HG02938 (cell line): Measurements from ENCODE around the gene RRAS.

Source experiments
- ATAC-seq: cut with Tn5 transposase; IDR thresholded peaks from one replicate; pipeline ENCODE4 v1.9.1; 2021; ENCODE audit warnings: mild to moderate bottlenecking, moderate library complexity; ENCODE audit not compliant: unreplicated experiment

RRAS gene

DNA sequence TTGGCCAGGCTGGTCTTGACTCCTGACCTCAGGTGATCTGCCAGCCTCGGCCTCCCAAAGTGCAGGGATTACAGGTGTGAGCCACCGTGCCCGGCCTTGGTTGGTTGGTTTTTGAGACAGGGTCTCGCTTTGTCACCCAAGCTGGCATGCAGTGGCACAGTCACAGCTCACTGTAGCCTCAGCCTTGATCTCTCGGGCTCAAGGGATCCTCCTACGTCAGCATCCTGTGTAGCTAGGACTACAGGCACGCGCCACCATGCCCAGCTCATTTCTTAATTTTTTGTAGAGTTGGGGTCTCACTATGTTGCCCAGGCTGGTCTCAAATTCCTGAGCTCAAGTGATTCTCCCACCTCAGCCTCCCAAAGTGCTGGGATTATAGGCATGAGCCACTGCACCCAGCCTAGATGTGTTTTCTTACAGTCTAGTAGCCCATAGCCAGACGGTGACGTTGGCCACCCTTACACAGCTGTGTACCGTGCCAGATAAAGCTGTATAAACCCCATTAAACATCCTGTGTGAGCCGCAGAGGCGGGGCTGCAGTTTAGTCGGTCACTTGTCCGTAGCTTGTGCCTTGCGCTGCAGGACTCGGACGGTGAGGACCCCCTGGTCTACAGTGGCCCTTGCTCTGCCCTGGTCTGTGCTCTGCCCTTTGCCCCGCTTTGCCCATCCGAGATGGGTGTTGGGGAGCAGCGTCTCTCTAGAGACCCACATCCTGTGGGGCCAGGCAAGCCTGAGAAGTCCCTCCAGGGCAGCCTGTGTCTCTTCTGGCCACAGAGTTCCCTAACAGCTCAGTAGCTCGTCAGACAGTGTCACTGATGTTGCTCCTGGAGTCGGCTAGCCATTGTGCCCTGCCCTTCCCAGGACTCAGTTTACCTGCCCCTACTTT is 15.9 kb upstream of the RRAS start:
- ATAC-seq, result no peak

DNA sequence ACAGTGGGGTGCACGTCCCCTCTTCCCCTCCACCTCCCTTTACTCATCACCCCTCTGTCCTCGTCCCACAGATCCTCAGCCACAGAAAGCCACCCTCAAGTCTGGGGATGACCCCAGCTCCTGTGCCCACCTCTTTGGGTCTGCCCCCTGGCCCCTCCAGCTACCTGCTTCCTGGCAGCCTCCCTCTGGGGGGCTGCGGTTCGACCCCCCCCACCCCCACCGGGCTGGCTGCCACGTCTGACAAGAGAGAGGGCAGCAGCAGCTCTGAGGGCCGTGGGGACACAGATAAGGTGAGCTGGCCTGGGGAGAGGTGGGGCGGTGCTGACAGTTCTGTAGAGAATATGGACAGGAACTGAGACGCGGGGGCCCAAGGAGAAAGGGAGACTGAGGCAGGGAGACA is 14.6 kb upstream of the RRAS start:
- no peak for ATAC-seq

DNA sequence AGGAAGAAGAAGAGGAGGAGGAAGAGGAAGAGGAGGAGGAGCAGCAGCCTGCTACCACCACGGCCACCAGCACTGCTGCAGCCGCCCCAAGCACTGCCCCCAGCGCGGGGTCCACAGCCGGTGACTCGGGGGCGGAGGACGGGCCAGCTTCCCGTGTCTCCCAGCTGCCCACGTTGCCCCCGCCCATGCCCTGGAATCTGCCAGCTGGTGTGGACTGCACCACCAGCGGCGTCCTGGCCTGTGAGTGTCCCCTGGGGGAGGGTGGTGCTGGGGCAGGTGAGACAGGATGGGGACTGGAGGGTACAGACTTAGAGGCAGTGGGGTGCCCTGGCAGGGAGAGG is 13.5 kb upstream of the RRAS start:
- ATAC-seq, result no peak

DNA sequence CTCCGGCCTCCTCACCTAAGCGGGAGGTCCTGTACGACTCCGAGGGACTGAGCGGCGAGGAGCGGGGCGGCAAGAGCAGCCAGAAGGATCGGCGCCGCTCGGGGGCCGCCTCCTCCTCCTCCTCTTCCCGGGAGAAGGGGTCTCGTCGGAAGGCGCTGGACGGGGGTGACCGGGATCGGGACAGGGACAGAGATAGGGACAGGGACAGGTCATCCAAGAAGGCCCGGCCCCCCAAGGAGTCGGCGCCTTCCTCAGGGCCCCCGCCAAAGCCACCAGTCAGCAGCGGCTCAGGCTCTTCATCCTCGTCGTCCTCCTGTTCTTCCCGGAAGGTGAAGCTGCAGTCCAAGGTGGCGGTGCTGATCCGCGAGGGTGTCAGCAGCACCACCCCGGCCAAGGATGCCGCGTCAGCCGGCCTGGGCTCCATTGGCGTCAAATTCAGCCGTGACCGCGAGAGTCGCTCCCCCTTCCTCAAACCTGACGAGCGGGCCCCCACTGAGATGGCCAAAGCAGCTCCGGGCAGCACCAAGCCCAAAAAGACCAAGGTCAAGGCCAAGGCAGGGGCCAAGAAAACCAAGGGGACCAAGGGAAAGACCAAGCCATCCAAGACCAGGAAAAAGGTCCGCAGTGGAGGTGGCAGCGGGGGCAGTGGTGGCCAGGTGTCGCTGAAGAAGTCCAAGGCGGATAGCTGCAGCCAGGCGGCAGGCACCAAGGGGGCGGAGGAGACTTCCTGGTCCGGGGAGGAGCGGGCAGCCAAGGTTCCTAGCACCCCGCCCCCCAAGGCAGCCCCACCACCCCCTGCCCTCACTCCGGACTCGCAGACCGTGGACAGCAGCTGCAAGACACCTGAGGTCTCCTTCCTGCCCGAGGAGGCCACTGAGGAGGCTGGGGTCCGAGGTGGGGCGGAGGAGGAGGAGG is 12.9 kb upstream of the RRAS start:
- no peak for ATAC-seq

DNA sequence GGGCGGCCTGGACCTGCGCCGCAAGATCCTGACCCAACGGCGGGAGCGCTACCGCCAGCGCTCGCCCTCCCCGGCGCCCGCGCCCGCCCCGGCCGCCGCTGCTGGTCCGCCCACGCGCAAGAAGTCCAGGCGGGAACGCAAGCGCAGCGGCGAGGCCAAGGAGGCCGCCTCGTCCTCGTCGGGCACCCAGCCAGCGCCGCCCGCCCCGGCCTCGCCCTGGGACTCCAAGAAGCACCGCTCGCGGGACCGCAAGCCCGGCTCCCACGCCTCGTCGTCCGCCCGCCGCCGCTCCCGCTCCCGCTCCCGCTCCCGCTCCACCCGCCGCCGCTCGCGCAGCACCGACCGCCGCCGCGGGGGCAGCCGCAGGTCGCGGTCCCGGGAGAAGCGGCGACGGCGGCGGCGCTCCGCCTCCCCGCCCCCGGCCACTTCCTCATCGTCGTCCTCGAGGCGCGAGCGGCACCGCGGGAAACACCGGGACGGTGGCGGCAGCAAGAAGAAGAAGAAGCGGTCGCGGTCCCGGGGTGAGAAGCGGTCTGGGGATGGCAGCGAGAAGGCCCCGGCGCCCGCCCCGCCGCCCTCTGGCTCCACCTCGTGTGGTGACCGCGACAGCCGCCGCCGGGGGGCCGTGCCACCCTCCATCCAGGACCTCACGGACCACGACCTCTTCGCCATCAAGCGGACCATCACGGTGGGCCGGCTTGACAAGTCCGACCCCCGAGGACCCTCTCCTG is 12.0 kb upstream of the RRAS start:
- ATAC-seq, result no peak

DNA sequence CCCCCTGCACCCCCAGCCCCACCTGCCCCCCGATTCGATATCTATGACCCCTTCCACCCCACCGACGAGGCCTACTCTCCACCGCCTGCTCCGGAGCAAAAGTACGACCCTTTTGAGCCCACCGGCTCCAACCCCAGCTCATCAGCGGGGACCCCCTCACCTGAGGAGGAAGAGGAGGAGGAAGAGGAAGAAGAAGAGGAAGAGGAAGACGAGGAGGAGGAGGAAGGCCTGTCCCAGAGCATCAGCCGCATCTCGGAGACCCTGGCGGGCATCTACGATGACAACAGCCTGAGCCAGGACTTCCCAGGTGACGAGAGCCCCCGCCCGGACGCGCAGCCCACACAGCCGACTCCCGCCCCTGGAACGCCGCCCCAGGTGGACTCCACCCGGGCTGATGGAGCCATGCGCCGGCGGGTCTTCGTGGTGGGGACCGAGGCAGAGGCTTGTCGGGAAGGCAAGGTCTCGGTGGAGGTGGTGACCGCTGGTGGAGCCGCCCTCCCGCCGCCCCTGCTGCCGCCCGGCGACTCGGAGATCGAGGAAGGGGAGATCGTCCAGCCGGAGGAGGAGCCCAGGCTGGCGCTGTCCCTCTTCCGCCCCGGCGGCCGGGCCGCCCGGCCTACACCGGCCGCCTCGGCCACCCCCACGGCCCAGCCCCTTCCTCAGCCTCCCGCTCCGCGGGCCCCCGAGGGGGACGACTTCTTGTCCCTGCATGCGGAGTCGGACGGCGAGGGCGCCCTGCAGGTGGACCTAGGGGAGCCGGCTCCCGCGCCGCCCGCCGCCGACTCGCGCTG is 11.3 kb upstream of the RRAS start:
- no peak for ATAC-seq

DNA sequence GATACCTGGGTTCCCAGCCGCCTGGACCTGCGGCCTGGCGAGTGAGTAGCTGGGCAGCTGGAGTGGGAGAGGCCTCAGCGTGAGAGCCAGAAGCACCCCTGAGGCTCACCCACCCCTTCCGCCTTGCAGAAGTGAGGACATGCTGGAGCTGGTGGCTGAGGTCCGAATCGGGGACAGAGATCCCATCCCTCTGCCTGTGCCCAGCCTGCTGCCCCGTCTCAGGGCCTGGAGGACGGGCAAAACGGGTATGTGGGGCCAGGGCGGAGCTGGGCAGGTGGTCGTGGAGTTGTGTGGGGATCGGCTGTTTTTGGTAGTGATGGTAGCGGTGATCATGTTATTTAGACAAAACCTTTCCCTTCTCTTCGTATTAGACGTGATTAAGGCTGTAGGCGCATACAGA is 6.6 kb upstream of the RRAS start:
- ATAC-seq, result no peak

DNA sequence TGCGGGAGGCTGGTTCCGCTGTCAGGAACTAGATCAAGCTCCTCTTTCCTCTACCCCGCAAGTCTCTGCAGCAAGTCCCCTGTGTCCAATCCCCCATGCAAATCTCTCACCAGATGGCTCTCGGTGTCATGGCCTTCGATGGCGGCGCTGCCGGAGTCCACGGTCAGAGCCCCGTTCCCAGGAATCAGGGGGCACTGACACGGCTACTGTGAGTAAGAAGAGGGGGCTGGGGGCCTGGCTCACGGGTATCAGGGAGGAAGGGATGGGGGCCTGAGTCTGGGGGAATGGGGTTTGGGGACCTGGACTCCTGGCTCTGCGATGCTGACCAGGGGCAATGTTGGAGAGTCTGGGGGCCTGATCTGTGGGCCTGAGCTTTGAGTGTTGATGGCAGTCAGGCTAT is 6.1 kb upstream of the RRAS start:
- ATAC-seq, result no peak

DNA sequence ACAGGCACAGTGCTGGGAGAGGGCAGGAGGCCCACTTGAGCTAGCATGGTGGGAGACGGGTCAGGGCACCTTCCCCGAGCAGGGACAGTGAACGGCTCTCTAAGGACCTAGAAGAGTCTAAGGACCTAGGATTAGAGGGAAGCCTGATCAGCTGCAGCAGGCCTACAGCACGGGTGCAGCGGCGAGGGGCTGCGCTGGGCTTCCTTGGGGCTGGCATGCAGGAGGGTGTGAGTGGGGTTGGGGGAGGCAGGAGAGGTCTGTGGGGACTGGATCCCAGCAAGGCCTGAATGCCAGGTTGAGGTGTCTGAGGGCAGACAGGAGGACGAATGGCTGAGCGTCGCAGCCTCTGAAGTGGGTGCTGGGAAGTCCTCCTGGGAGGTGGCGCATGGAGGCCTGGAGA is 5.6 kb upstream of the RRAS start:
- no peak for ATAC-seq

DNA sequence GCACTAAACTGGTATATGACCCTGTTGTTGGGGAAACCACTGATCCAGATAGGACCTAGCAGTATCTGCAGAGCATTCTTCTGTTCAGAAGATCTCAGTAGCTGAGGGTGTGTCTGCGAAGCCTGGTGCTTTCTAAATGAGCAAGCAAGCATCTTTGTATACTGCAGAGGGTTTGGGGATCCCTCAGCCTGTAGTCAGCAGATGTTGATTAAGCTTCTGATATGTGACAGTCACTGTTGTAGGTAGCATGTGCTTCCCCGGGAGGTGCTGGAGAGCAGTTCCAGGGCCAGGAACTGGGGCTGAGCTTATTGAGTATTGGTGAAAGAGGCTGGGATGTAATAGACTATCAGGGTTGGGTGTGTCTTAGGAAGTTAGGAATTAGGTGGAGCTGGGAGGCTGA is 3.5 kb upstream of the RRAS start:
- no peak for ATAC-seq

DNA sequence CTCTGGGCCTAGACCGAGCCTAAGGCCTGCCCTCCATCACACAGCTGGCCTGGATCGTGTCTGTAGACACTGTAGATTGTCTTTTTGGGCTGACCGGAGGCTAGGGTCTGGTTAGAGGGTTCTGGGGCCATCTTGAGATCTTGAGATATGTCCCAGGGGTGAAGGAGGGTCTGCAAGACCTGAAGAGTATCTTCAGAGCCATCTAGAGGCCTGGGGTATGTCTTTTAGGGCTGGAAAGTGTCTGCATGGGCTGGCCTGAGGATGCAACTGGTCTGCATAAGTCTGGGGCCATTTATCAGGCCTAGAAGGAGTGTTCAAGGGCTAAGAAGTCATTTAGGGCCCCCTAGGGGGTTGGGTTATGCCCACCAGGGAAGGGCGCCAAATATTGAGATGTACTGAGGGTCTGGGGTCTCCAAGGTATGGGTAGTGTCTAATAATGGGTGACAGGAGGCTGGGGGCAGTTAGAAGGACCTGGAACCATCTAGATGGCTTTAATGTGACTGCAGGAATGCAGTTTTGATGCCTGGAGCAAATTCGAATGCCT is 2.6 kb upstream of the RRAS start:
- no peak for ATAC-seq

DNA sequence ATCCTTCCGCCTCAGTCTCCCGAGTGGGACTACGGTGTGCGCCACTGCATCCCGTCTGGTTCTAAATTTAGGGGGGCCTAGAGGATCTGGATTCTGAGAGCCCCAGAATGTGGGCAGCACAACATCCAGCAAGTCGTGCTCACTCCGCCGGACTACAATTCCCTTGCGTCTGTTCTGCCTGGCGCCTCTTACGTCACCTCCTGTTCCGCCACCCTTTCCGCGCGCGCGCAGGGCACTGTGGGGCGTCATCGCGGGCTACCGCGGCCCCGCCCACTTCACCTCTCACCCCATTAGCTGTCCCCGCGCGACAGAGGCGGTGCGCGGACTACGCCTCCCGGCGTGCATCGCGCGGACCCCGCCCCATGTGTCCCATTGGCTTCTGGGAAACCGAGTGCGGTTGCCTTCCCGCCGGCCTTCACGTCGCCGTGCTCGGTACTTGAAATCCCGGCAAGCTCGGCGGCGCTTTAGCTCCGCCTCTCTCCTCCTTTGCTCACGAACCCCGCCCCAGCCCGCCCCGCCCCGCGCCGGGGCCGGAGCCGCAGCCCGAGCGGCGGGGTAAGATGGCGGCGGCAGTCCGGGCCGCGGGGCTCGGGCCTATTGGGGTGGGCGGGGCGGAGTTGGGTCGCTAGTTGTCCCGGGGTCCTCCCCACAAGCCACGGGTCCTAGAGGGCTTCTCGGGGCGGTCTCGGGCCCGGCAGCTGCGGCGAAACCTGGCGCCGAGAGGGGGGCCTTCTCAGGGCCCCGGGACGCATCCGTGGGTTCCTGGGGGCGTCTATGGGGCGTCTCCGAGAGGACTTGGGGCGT is 1.9 kb upstream of the RRAS start, which contains the start of gene SCAF1:
Gene SCAF1 (plus strand): TSS at position 522 of the 804 bp plus-strand sequence. CDS start 2,818 bp downstream, outside the sequence.
- ATAC-seq, result peak; percentile 49

DNA sequence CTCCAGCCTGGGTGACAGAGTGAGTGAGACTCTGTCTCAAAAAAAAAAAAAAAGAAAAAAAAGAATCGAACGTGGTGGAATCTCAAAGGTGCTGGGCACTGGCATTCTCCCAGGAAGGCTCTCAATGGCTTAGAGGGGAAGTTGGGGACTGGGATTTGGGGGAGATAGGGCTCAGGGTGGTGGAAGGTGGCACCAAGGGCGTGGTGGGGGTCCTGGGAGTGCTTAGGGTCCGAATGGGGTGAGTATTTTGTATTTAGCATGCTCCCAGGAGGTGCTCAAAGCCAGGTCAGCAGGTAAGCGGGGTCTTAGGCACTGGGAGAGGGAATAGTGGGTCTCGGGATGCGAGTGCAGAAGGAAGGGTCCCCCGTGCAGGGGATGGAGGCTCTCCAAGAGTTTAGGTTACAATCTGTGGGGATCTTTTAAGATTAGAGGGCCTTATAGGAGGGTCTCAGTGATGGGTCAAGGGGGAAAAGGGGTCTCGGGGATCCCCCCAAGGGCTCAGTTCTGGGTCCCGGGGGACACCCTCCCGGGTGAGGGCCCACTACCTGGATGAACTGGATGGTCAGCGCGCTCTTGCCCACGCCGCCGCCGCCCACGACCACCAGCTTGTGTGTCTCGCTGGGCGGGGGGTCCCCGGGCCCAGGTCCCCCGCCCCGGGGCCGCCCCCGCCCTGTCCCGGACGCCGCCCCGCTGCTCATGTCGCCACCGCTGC is 386 bp downstream of the RRAS start:
- ATAC-seq, result no peak

DNA sequence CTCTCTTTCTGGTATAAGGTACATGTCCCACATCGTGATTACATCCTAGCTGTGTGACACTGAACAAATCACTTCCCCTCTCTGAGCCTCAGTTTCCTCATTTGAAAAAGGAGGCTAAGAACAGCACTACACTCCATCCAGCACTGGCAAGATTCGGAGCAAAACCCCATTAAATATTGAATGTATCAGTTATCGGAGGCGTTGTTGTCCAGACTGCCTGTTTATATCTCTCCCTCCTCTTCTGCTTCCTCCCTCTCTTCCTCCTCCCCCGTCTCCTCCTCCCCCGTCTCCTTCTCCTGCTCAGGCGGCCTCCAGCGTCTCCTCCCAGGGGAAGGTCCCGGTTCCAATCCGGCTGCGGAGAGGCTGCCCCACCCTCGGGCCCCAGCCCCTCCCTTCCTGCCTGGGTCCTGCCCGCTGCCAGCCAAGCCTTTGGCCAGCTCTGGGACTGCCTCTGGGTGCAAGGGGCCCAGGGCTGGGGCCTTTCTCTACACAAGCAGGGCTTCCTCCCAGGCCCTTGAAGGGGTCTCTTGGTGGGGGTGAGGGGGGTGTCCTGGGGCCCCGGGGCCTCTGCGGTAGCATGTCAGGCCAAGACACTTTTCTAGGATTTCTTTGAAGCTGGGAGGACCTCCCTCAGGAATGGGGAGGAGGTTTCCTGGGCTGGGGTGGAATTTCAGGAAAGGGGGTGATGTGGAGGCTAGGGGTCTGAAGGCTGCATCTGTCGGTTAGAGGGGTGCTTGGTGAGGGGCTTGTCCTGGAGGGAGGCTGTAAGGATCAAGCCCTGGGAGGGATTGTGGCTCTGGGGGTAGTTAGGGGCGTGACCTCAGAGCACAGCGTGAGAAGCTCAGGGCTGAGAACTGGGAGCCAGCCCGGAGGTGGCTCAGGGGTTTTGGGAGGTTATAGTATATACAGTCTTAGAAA is 1.9 kb downstream of the RRAS start:
- ATAC-seq, result no peak

DNA sequence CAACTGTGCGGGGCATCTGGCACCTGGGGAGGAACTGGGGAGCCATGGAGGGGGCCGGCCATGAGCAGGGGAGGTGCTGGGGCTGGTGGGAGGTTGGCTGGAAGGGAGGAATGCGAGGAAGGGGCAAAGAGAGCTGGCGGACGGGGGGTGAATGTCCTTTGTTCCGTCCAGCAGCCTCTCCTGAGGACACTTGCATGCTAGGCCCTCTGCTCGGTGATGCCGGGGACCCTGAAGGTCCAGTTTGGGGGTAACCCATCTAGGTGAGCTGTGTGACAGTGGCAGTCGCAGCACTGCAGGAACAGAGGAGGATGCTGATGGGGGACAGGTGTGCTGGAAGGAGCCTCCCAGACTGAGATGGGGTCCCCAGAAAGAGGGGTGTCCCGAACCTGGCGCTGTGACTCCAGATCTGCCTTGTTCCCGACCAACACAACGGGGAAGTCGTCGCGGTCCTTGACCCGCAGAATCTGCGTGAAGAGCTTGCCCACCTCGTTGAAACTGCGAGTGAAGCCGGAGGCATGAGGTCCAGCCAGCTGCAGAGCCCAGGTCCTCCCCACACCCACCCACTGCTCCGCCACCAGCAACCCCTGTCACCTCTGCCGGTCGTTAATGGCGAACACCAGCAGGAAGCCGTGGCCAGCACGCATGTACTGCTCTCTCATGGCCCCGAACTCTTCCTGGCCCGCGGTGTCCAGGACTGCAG is 3.6 kb downstream of the RRAS start:
- no peak for ATAC-seq

DNA sequence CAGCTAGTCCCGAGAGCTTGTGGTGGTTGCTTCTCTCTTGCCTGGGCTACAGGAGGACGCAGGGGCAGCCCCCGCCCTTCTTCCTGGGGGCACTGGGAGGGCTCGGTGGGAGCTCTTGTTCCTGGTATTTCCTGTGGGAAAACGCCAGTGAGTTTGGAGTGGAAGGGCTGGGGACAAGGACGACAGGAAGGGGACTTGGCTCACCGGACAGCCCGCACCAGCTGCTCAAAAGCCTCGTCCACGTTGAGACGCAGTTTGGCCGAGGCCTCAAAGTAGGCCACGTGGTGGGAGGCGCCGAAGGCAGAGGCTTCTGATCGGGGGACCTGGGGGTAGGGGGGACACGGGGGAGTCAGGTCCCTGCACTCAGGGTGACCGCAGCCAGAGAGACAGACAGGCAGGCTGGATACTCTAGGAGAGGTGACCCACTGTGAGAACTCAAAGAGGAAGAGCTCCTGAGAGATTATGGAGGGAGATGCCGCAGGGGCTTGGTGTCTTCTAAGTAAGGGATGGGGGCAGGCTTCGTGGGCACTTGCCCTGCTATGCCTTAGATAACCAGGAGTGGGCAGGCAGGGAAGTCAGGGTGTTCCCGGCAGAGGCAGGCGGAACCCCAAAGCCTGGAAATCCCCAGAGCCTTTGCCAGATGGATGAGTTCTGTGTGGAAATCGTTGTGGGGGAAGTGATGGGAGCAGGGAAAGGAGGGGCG is 4.3 kb downstream of the RRAS start:
- ATAC-seq, result no peak
